Raji (cell line): ENCODE results near the gene COBL.

ENCODE experiments used
- POLR2A ChIP-seq: IDR thresholded peaks from 2 replicates; pipeline ENCODE4 v1.6.1; 2011; ENCODE audit warnings: low read depth, low read length, control low read depth; ENCODE audit not compliant: insufficient read depth

COBL gene

DNA sequence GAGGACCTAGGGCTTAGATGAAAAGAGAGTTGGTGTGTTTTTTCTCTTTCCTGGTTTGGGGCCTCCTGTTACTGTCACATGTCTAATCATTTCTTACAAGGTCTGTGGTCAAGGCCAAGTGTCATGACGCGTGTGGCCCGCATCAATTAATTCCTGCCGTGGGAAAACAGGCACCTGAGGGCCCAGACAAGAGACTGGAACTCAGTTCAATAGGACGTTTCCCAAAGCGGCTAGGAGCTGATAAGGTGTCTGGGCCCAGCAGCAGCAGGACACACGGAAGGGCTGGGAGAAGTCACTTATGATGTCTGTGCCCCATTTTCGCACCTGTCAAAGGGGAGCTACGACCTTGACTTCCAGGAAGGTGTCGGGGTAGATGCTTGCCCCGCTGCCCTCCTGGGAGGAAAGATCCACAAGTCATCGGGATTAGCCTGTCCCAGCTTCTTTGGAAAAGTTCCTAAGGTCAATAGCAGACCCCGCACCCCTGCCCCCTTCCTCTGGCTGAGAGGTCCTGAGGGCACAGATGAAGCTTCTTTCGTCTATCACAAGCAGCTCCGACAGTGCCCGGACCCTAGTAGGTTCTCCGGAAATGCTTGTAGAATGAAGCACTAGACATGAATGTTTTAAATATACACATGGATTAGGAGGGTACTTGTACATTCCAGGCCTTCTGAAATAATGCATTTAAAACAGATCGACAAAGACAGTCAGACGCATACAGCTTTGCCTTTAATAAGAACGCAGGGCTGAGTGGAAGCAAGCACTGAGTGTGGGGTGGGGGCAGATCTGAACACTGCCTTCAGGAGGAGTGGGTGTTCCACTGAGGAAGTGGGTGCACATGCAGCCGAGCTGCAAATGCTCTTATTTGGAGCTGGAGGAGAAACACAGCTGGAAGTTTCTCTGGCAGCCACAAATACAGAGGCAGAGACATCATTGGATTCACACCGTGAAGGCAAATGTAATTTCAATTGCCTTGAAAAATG, 296.4 kb downstream of the COBL start:
- no peak for TF ChIP-seq POLR2A

DNA sequence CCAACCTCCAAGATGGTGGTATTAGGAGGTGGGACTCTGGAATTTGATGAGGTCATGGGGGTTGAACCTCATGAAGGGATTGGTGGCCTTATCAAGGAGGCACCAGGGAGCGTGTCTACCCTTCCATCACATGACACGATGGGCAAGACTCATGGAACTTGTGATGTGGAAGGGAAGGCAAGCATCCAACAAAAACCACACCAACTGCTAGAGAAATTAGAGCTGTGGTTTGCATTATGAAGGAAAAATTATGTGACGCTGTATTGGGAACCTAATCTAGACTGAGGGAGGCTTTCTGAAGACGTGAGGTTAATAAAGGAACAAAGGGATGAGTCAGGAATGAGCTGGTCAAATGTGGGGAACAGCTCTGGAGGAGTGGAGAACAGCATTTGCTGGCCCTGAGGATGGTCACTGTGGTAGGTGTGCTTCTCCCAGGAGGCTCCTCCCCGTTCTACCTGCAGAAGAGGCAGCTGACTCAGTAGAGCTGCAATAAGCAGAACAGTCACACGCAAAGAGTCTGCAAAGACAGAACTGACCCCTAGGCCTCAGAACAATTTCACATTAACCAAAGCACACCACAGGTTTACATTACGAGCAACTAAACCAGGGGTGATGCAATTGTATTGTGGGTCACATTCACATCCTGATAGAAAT, 297.3 kb downstream of the COBL start:
- no peak for TF ChIP-seq POLR2A

DNA sequence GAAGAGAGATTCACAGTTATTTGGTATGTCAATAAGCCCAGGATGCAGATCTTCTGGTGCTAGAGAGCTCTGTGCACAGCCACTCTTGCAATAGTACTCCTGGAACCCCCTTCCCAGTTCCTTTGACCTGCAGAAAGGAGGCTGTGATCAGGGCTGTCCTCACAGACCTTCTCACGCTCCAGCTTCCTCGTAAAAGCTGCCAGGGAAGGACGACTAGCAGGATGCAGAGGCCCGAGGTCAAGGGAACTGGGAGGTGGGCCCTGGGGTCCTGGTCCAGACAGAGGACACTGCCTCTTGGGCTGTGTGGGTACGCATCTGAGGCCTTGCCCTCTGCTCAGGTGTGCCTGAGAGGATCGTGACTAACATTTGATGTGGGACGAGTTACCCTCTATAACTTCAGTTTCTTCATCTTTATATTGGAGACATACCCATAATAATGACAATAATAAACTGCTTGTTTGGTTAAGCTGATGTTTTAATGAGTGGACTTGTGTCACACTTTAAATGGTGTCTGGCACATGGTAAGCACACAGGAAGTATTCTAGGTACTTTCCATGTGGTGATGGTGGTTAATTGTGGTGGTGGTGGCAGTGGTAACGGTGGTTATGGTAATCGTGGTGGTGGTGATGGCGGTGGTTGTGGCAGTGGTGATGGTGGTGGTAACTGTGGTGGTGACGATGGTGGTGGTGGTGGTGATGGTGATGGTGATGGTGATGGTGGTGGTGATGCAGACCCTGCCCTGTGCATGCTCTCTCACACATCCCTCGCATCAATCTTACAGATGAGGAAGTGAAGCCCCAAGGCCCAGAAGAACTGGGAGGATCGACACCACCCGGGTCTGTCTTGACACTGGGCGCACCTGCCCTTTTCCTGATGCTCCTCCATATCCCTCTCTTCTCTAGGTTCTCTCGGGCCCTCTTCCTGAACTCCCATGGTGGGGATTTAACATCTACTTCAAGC, 298.8 kb downstream of the COBL start:
- TF ChIP-seq POLR2A = no peak

DNA sequence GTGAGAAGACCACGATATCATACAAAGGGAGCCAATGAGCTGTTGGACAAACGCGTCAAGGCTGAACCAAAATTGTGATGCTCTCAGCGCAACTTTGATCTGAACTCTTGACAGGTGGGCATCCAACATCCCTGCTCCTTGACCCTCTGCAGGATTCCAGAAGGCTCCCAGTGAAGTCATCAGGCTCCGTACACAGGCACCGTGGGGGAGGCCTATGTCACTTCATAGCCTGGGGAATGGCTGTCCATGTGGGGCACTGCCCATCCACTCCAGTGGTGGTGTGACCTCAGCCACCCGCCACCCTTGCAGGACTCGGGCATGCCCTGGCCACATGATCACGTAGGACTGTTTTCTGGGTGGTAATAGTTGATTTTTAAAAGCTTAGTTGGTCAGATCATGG, 300.1 kb downstream of the COBL start:
- no peak for TF ChIP-seq POLR2A

DNA sequence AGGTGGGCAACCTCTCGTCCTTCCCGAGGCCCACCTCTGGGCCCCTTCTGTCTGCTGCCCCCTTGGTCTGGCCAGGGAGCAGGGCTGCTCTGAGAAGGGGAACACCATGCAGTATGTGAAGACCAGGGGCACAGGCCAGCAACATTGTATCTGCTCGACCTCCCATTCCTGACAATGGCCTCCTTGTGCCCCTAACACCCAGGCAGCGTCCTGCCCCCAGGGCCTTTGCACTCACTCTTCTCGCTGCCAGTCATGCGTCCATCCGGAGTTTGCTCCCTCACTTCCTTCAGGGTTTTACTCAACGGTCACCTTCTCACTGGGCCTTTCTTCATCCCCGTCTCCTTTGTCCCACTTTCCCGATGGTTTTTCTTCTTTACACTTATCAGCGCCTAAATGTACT, 301.0 kb downstream of the COBL start:
- TF ChIP-seq POLR2A = no peak

DNA sequence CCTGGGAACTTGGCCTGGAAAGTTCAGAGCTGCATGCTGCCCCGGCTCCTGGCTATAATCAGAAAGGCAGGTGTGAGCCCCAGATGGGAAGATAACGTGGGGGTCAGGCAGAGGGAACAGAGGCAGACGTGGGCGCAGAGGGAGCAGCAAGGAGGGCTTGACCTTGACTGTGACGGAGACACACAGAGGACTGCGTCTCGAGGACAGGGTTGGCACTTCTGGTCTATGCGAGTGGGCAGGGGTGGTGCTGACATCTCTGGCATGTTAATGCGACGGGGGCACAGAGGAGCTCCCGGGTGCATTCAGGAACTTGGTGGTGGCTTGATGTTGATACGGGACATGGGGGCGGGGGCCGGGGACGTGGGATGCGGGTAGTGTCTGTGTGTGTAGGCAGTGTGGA, 301.8 kb downstream of the COBL start:
- no peak for TF ChIP-seq POLR2A

DNA sequence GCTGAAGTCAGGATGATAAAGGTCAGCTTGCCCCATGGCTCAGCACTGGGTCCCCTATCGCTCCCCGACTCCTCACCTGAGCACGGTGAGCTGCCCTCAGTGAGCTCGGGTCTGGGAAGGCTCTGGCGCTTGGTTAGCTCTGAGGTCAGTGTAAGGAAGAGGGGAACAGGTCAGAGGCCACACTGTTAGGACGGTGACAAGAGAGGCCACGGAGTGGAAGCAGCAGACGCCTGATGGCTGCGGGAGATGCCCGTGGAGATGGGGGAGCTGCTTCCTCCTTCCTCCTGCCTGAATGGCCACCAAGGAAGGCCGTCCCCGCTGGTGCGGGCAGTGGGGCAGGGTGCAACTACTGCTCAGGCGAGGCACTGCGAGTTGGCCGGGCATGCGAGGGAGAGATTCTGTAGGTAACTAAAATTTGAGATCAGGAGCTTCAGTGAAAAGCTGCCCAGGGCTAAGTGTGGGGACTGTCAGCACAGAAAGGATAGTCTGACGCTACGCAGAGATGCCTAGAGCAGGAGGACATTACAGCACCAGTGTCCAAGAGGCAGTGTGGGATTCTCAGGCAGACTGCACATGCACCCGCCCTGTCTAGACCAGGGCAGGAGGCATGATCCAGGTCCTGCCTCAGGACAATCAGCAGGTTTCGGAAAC, 302.6 kb downstream of the COBL start:
- no peak for TF ChIP-seq POLR2A

- TF ChIP-seq POLR2A = no peak
These were observed 303.3 kb downstream of the COBL start for GRCh38 chr7:51013218-51013786.

DNA sequence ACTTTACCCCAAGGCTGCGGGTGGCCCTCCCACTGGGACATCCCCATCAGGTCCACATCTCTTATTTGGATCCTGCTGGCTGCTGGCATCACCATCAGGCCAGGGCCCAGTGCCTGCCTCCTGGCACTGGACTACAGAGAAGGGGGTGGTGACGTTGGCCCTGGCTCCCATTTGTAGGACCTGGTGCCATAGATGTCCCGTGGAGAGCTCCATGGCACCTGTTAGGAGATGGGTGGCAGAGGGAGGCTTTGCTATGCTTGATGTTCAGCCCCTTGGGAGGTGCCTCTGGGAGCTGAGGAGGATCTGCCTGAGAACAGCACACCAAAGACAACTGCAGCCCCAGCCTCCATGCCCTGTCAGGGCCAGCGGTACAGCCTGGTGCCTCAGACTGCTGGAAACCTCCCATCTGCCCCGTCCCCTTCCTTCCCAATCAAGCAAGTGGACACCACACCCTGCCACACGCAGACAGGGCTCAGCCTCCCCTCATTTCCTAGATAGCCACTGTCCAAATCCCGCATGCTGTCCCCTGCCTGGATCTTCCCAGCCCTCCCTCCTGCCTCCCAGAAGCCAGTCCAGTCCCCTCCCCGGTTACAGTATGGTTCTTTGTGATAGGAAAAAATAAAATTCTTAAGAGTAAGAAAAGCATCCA, 303.9 kb downstream of the COBL start:
- no peak for TF ChIP-seq POLR2A

- TF ChIP-seq POLR2A = no peak
These were observed 304.8 kb downstream of the COBL start for GRCh38 chr7:51011710-51012350.

GRCh38 chr7:51010534-51010933, 306.1 kb downstream of the COBL start:
- no peak for TF ChIP-seq POLR2A

GRCh38 chr7:51009716-51010496, 306.7 kb downstream of the COBL start:
- no peak for TF ChIP-seq POLR2A
